ENCODE results near the gene CREM. TPM values are rescaled to one million over a fixed set of nuclear protein-coding genes. Genes with fewer than 3 reads are reported as not detected.

The CREM gene
- total and polyA plus RNA-seq, 10 of the 15 experiments (the other 5 are each of a cell fraction or from before 2014, with no cell fraction given): 51.3 to 115 (median 70.6) TPM

- TF ChIP-seq REST (IDR thresholded peaks at IDR 0.05; ENCODE audit: low read depth, low read length): no peak
- TF ChIP-seq IRF4 (IDR thresholded peaks at IDR 0.05; ENCODE audit: low read depth, low read length): no peak
- no peak for TF ChIP-seq SP1 (IDR thresholded peaks at IDR 0.05; ENCODE audit: low read depth, low read length)
- peak; percentile 94 for TF ChIP-seq LARP7 (IDR thresholded peaks at IDR 0.05)
- TF ChIP-seq MYB (IDR thresholded peaks at IDR 0.05; ENCODE audit: borderline replicate concordance, low read depth, low read length): no peak
- no peak for TF ChIP-seq IRF3 (IDR thresholded peaks at IDR 0.05)
These were observed 744 bp downstream of the CREM start (continued) for GRCh38 chr10:35127289-35127891.

- no peak overlapping the region for H2AFZ ChIP-seq (ENCODE audit: control insufficient read depth, low read depth, low read length)
- ATAC-seq (no peak), FAIRE-seq (no peak), DNase-seq (ENCODE audit: low read depth, low spot score) (no peak)
- ChIA-PET RAD21 (ENCODE audit: unreplicated experiment) (interaction anchor here (0.7 to 12.2 kb wide), 8 partner anchors 20 to 135 kb away, joined by 3 to 201 read pairs (median 10); no protein-coding TSS in a partner anchor), POLR2A (interaction anchor here (0.6 to 5.7 kb wide), 4 partner anchors 20 to 409 kb away, joined by 3 to 84 read pairs (median 14); no protein-coding TSS in a partner anchor), CTCF (interaction anchor here (0.7 to 14.7 kb wide), 6 partner anchors 13 to 592 kb away, joined by 3 to 378 read pairs (median 24); no protein-coding TSS in a partner anchor), SMC1A (ENCODE audit: uncharacterized antibody, unreplicated experiment) (interaction anchor here (0.5 to 15.6 kb wide), 11 partner anchors 9 to 405 kb away, joined by 3 to 281 read pairs (median 5); partner anchors contain the start of gene CUL2)
- peak overlapping the region; percentile 66 for H3K4me2 ChIP-seq (ENCODE audit: control insufficient read depth, insufficient read depth)
- BruUV-seq (replicated peaks): no TSS peak
- H3K79me2 ChIP-seq (ENCODE audit: control insufficient read depth, insufficient read depth, low read length): peaks cover 64% of the 10 kb centered on the region
- no peaks in the 10 kb centered on the region for H4K20me1 ChIP-seq (ENCODE audit: control insufficient read depth, insufficient read depth)
- H3K27ac ChIP-seq (ENCODE audit: control insufficient read depth, insufficient read depth): peak overlapping the region; percentile 99
- H3K4me3 ChIP-seq: peak overlapping the region; percentile 73
- H3K27me3 ChIP-seq (replicated peaks in 1 of 2; ENCODE audit: control insufficient read depth in 2 of 2, insufficient read depth in 2 of 2, low read length in 1 of 2): no peaks in the 10 kb centered on the region
- H3K4me1 ChIP-seq (ENCODE audit: control insufficient read depth, insufficient read depth, low read length): peaks cover 15% of the 10 kb centered on the region
- in situ Hi-C loops (cut with MboI): loop anchor here (10.0 kb wide), 3 partner anchors 206 to 1756 kb away; partner anchors contain the start of gene CCNY
- H3K9ac ChIP-seq (ENCODE audit: control insufficient read depth, insufficient read depth, low read length): peak overlapping the region; percentile 100
- no peaks in the 10 kb centered on the region for H3K9me3 ChIP-seq (replicated peaks; ENCODE audit: control insufficient read depth, insufficient read depth, low read length)
- WGBS (ENCODE audit: insufficient coverage, insufficient replicate concordance, low lambda C conversion rate, missing lambda C conversion rate): 90% methylated on average over 1 of the region's 1 CpG
- intact Hi-C loops (cut with micrococcal nuclease; ENCODE audit: unreplicated experiment): loop anchor here (10.0 kb wide), 2 partner anchors 326 to 436 kb away; no protein-coding TSS in a partner anchor
- no peaks in the 10 kb centered on the region for H3K36me3 ChIP-seq (ENCODE audit: control insufficient read depth in 2 of 2, insufficient read depth in 2 of 2, low read length in 1 of 2)
- no peak for TF ChIP-seq FOXK2 (IDR thresholded peaks at IDR 0.05)
- TF ChIP-seq TCF12 (IDR thresholded peaks at IDR 0.05; ENCODE audit: low read depth, low read length): no peak
- TF ChIP-seq CBX5 (IDR thresholded peaks at IDR 0.05; ENCODE audit: low read depth): no peak
- no peak for TF ChIP-seq ZBTB40 (IDR thresholded peaks at IDR 0.05; ENCODE audit: borderline replicate concordance)
- no peak for TF ChIP-seq NBN (IDR thresholded peaks at IDR 0.05)
- TF ChIP-seq ASH2L (IDR thresholded peaks at IDR 0.05; ENCODE audit: borderline replicate concordance, low read depth): no peak
These were observed 2.6 kb downstream of the CREM start for GRCh38 chr10:35129185-35129674.

All from GM12878 (cell line).